Femur (tissue), 1 donor: ENCODE results near the gene WNT4.
"Not testable (repeated sequence)": the region's sequence is repeated elsewhere in the genome, so short reads cannot be mapped to it uniquely, and the experiment has no call there.

ENCODE experiments used
- DNase-seq: peaks from one replicate; pipeline ENCODE4 v3.0.0-alpha.2; 2017

Gene WNT4

DNA sequence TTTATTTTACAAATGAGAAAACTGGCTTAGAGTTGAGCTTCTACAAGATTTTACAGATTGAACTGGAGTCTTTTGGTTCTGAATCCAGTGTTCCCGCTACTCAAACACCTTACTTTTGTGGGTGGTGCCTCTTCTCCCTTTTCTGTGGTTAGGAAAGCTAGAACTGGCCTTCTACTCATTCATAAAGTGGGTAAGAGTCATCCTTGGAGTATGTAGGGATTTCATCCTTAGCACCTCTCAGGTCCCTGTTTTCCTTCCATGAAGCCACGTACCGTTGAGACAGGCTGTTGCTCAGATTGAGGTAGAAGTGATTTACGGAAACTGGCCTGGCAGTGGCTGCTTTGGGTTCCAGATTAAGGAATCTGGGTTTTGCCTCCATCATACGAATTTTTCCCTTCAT lies 35.8 kb downstream of the WNT4 start:
- DNase-seq = no peak

DNA sequence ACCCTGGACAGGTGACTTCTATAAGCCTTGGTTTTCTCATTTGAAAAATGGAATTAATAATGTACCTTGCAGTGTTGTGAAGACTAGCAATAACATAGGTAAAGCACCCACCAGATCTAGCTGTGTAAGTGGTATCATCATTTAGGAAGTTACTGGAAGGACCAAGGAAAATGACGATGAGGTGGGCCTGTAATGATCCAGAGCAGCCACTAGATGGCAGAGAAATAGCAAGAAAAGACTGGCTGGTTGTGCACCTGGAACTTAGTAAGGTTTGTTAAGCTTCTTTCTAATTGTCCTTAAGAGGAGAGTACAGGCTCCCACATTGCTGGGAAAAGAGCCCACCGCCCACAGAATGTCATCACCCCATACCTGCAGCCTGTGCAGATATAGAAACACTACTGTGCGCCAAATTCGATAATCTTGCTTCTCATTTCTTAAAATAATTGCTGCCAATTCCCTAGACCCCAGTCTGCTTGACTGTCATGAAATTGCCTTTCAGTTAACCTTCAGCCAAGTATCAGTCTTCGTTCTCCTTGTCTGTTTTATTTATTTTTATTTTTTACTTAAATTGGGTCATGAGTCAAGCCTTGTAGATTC lies 37.2 kb downstream of the WNT4 start:
- DNase-seq = no peak

GRCh38 chr1:22104865-22105437 lies 37.9 kb downstream of the WNT4 start:
- DNase-seq = no peak

GRCh38 chr1:22104094-22104493 lies 38.8 kb downstream of the WNT4 start:
- DNase-seq = no peak

GRCh38 chr1:22102746-22103145 lies 40.2 kb downstream of the WNT4 start:
- DNase-seq = no peak

DNA sequence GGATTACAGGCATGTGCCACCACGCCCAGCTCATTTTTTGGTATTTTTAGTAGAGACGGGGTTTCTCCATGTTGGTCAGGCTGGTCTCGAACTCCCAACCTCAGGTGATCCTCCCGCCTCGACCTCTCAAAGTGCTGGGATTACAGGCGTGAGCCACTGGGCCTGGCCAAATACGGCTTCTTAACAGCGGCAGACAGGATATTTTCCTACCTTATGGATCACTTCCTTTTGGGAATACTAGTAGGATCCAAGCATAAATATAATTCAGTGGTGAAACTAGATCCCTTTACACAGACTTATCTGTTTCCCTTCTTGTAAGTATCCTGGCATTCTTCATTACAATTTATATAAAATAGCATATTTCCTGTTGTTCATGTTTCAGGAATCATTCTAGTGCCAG lies 40.9 kb downstream of the WNT4 start:
- no peak for DNase-seq

DNA sequence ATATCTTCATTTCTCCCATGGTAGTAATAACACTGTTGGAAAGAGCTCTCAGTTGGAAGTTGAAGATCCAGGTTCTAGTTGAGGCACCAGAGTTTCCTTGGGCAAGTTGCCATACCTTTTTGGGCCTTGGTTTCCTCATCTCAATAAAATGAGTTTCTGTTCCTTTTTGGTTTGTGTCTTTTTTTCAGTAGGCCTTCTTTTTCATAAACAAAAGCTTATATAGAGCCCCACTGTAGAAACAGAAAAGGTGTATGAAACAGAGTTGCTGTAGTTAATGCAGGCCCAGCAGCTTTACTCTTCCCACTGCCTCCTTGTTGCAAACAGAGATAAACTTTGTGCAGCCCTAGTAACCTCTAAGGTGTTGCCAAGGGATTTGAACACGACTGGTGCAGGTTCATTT lies 41.7 kb downstream of the WNT4 start:
- no peak for DNase-seq

DNA sequence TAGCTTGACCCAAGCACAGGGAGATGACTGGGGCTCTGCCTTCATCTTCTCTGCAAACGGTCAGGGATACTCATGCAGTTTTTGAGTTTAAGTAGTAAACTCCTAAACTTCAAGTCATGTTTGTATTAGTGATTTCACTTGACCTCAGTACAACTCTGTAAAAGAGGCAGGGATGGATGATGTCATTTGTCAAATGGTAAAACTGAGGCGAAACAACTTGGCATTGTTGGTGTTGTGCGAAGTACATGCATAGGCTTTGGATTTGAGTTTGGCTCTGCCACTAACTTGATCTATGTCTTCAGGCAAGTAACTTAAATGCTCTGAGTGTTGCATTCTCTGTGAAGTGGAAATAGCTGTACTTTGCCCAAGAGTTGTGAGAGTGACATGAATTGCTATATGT lies 42.7 kb downstream of the WNT4 start:
- DNase-seq = no peak

GRCh38 chr1:22098752-22099151 lies 44.1 kb downstream of the WNT4 start:
- DNase-seq = no peak

- DNase-seq = no peak
Observed at GRCh38 chr1:22096463-22096862, 46.4 kb downstream of the WNT4 start.

DNA sequence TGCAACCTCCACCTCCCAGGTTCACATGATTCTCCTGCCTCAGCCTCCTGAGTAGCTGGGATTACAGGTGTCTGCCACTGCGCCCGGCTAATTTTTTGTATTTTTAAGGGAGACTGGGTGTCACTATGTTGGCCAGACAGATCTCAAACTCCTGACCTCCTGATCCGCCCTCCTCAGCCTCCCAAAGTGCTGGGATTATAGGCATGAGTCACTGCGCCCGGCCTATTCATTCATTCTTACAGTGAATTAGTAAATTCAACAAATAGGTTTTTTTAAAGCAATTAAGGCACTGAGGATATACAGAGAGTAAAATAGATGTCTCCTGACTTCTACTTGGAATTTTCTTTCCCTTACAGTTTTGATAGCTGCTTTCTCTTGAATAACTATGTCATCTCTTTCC lies 46.9 kb downstream of the WNT4 start:
- no peak for DNase-seq

DNA sequence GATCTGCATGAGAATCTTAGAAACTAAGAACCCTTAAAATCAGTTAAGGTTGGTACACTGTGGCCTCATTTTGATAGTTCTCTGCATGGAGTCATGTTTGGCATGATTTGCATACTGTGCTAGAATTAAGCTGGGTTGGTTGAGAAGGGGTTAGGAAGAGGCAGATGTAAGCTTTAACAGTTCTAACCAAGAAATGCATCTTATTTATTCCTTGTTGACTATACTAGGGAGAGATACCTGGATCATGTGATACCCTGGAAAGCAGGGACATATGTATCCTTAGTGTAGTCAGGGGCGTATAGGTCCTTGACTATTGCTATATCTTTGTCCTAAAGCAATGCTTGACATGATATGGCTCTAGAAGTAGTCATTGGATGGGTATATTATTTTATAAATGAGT lies 49.4 kb downstream of the WNT4 start:
- DNase-seq = no peak

GRCh38 chr1:22092026-22092768 lies 50.7 kb downstream of the WNT4 start:
- not testable (repeated sequence) for DNase-seq

DNA sequence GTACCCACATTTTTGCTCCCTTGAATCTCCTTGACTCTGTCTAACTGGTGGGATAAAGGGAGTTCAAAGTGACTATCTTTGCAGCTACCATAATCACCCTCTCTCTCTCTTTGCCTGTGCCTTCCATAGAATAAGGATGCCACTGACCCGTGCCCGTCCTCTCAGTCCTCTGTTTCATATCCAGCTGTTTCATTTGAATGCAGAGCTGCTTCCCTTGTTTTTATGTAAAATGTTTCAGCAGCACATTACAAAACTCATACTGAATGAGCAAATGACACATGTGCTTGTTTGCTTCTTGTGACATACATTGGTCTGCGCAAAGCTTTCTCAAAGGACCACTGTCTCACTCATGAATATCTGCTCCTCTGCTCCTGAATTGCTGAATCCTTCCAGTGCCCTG lies 52.0 kb downstream of the WNT4 start:
- no peak for DNase-seq

- no peak for DNase-seq
Observed at GRCh38 chr1:22089787-22090186, 53.1 kb downstream of the WNT4 start.

DNA sequence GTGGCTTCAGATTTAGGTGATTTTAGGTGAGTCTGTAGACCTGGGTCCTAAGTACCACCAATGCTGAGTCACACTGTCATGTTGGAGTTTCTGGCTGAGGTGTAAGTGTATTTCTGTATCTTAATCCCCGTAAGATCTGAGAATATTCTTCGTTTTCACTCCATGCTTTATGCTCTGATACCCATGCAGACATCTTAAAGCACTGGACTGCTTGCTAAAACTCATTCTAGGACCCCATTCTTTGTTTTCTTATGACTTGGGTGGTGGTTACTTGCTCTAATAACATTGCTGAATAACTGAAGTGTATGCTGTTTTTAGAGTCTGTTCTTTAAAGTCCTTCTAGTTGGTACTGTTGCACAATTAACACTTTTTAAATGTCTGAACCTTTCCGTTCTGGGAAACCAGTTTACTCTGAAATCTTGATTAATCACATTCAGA lies 53.7 kb downstream of the WNT4 start:
- no peak for DNase-seq

- no peak for DNase-seq
Observed at GRCh38 chr1:22088331-22088730, 54.6 kb downstream of the WNT4 start.

DNA sequence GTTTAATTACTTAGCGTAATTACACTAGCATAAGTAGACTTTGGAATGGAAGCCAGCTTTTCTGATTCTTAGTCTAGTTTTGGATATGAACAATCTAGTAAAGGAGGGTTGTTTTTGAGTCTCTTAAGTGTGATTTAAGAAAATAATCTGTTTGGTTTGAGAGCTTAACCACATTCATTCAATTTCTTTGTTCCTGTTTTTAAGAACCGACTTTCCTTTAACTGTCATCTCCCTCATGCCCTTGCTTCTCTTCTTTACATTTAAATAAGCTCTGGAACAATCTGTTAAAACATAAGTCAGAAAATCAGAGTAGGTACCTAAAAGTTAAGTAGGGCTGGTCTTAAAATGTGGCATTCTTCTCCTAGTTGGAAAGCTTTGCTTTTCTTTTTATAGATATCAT lies 62.7 kb downstream of the WNT4 start:
- DNase-seq = no peak

GRCh38 chr1:22078133-22078532 lies 64.8 kb downstream of the WNT4 start:
- no peak for DNase-seq

GRCh38 chr1:22077728-22078127 lies 65.2 kb downstream of the WNT4 start:
- DNase-seq = no peak

GRCh38 chr1:22076346-22076745 lies 66.6 kb downstream of the WNT4 start:
- no peak for DNase-seq

GRCh38 chr1:22075718-22076117 lies 67.2 kb downstream of the WNT4 start:
- no peak for DNase-seq

DNA sequence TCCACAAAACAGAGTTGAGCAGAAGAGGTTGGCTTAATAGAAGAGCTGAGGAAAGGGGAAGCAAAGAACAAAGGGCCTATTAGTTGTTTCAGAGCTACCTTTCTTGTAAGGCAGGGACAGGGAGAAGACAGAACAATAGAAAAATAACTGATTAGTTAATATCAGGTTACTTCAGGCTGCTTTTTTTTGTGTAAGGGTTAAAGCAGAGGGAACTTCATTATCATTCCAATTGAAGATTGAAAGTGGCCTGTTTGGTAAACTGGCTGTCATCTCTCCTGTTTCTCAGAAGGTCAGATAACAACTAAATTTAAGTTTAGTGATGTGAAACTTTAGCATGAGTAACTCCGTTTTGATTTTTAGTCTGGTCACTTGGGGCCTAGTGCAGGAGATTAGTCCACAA lies 68.1 kb downstream of the WNT4 start:
- no peak for DNase-seq

DNA sequence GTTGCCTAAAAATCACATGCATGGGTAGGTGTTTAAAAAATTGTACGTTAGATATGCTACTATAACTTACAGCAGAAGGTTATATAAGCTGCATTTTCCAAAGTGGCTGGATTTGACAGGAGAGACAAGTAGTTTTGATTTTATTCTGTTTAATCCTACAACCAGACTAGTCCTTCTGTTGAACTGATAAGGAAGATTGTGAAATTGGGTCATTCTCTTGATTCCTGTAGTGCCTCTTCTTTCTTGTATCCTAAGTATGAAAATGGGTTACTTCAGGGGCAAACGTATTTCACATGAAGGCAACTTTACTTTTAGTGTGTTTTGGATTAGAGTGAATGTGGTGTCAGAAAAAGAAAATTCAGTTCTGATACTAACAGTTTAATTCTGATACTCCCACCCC lies 71.4 kb downstream of the WNT4 start:
- no peak for DNase-seq
